ENCODE results near the gene TSKU. TPM values are rescaled to one million over a fixed set of nuclear protein-coding genes. Genes with fewer than 3 reads are reported as not detected.
A peak's percentile ranks its signal among the peaks of the same experiment; 100 is the strongest.

TSKU gene
- total and polyA plus RNA-seq, 9 of the 15 experiments (the other 6 are each of a cell fraction or from before 2014, with no cell fraction given), result 0.60 to 11.9 (median 8.4) TPM

DNA sequence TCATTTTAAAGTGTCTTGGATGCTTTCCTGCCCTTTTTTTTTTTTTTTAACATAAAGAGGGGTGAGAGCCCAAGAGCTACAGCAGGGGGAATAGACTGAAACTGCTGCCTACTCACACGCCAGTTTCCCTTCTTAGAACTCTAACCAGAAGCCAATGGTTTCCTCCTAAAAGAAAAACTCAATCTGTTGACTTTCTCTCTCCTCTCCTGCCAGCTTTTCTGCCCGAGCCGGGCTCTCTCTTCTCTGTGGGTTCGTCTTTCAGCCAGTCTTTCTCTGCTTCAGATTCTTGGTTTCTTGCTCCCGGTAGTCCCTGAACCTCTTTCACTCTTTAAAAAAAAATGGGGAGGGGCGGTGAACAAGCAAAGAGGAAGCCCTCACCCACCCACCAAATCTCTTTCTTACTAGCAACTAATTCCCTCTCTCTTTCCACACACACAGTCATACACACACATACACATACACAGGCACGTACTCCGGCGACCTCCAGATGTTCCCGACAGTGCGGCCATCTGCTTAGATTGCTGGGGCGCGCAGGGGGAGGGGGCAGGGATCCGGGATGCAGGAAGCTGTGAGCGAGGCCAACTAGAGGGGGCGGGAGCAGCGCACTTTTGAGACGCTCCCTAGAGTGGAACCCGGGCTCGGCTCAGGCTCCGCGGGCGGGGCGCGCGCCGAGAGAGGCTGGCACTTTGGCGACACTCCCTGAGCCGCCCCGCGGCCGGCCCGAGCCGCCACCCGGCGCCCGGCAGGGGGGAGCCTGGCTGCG, 444 bp upstream of the TSKU start (continued):
- TF ChIP-seq CAMTA2 (CRISPR knock-in tag; conservative IDR thresholded peaks at IDR 0.05) (no peak), SMARCA4 (IDR thresholded peaks at IDR 0.05) (peak; percentile 64; the same call in 1 of the 2 replicates), OTX1 (CRISPR knock-in tag; IDR thresholded peaks at IDR 0.05) (no peak), HDAC1 (IDR thresholded peaks at IDR 0.05) (peak in 1 of 2 experiments; percentile 80; a peak in 2 of 4 replicates), SAP30 (IDR thresholded peaks at IDR 0.05; ENCODE audit: borderline replicate concordance, insufficient read depth, low read depth, low read length, poor library complexity, severe bottlenecking) (no peak), ZSCAN32 (CRISPR knock-in tag; IDR thresholded peaks at IDR 0.05) (no peak)
- TF ChIP-seq, protein P1, sequence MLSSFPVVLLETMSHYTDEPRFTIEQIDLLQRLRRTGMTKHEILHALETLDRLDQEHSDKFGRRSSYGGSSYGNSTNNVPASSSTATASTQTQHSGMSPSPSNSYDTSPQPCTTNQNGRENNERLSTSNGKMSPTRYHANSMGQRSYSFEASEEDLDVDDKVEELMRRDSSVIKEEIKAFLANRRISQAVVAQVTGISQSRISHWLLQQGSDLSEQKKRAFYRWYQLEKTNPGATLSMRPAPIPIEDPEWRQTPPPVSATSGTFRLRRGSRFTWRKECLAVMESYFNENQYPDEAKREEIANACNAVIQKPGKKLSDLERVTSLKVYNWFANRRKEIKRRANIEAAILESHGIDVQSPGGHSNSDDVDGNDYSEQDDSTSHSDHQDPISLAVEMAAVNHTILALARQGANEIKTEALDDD (IDR thresholded peaks at IDR 0.05), result no peak
- TF ChIP-seq, protein P2, sequence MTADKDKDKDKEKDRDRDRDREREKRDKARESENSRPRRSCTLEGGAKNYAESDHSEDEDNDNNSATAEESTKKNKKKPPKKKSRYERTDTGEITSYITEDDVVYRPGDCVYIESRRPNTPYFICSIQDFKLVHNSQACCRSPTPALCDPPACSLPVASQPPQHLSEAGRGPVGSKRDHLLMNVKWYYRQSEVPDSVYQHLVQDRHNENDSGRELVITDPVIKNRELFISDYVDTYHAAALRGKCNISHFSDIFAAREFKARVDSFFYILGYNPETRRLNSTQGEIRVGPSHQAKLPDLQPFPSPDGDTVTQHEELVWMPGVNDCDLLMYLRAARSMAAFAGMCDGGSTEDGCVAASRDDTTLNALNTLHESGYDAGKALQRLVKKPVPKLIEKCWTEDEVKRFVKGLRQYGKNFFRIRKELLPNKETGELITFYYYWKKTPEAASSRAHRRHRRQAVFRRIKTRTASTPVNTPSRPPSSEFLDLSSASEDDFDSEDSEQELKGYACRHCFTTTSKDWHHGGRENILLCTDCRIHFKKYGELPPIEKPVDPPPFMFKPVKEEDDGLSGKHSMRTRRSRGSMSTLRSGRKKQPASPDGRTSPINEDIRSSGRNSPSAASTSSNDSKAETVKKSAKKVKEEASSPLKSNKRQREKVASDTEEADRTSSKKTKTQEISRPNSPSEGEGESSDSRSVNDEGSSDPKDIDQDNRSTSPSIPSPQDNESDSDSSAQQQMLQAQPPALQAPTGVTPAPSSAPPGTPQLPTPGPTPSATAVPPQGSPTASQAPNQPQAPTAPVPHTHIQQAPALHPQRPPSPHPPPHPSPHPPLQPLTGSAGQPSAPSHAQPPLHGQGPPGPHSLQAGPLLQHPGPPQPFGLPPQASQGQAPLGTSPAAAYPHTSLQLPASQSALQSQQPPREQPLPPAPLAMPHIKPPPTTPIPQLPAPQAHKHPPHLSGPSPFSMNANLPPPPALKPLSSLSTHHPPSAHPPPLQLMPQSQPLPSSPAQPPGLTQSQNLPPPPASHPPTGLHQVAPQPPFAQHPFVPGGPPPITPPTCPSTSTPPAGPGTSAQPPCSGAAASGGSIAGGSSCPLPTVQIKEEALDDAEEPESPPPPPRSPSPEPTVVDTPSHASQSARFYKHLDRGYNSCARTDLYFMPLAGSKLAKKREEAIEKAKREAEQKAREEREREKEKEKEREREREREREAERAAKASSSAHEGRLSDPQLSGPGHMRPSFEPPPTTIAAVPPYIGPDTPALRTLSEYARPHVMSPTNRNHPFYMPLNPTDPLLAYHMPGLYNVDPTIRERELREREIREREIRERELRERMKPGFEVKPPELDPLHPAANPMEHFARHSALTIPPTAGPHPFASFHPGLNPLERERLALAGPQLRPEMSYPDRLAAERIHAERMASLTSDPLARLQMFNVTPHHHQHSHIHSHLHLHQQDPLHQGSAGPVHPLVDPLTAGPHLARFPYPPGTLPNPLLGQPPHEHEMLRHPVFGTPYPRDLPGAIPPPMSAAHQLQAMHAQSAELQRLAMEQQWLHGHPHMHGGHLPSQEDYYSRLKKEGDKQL (CRISPR knock-in tag; IDR thresholded peaks at IDR 0.05; ENCODE audit: borderline replicate concordance), result no peak
- TF ChIP-seq, protein P3, sequence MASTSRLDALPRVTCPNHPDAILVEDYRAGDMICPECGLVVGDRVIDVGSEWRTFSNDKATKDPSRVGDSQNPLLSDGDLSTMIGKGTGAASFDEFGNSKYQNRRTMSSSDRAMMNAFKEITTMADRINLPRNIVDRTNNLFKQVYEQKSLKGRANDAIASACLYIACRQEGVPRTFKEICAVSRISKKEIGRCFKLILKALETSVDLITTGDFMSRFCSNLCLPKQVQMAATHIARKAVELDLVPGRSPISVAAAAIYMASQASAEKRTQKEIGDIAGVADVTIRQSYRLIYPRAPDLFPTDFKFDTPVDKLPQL (IDR thresholded peaks at IDR 0.05; ENCODE audit: extremely low read depth, insufficient read length), result no peak
- TF ChIP-seq, protein P4, sequence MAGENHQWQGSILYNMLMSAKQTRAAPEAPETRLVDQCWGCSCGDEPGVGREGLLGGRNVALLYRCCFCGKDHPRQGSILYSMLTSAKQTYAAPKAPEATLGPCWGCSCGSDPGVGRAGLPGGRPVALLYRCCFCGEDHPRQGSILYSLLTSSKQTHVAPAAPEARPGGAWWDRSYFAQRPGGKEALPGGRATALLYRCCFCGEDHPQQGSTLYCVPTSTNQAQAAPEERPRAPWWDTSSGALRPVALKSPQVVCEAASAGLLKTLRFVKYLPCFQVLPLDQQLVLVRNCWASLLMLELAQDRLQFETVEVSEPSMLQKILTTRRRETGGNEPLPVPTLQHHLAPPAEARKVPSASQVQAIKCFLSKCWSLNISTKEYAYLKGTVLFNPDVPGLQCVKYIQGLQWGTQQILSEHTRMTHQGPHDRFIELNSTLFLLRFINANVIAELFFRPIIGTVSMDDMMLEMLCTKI (IDR thresholded peaks at IDR 0.05; ENCODE audit: partially characterized antibody), result no peak
- TF ChIP-seq, protein P5, sequence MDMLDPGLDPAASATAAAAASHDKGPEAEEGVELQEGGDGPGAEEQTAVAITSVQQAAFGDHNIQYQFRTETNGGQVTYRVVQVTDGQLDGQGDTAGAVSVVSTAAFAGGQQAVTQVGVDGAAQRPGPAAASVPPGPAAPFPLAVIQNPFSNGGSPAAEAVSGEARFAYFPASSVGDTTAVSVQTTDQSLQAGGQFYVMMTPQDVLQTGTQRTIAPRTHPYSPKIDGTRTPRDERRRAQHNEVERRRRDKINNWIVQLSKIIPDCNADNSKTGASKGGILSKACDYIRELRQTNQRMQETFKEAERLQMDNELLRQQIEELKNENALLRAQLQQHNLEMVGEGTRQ (CRISPR knock-in tag; IDR thresholded peaks at IDR 0.05), result no peak
- TF ChIP-seq, protein P6, sequence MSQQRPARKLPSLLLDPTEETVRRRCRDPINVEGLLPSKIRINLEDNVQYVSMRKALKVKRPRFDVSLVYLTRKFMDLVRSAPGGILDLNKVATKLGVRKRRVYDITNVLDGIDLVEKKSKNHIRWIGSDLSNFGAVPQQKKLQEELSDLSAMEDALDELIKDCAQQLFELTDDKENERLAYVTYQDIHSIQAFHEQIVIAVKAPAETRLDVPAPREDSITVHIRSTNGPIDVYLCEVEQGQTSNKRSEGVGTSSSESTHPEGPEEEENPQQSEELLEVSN (IDR thresholded peaks at IDR 0.05; ENCODE audit: borderline replicate concordance in 1 of 2, extremely low read depth in 1 of 2, insufficient read depth in 1 of 2, insufficient read length in 1 of 2, low read depth in 1 of 2, low read length in 1 of 2, poor library complexity in 1 of 2, severe bottlenecking in 1 of 2), result no peak
- TF ChIP-seq, protein P7, sequence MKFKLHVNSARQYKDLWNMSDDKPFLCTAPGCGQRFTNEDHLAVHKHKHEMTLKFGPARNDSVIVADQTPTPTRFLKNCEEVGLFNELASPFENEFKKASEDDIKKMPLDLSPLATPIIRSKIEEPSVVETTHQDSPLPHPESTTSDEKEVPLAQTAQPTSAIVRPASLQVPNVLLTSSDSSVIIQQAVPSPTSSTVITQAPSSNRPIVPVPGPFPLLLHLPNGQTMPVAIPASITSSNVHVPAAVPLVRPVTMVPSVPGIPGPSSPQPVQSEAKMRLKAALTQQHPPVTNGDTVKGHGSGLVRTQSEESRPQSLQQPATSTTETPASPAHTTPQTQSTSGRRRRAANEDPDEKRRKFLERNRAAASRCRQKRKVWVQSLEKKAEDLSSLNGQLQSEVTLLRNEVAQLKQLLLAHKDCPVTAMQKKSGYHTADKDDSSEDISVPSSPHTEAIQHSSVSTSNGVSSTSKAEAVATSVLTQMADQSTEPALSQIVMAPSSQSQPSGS (CRISPR knock-in tag; IDR thresholded peaks at IDR 0.05), result no peak

All from K562 (cell line).